Thymus (tissue), 11 donors: ENCODE data around the gene EIF2B2. TPM values are rescaled to one million over a fixed set of nuclear protein-coding genes. Genes with fewer than 3 reads are reported as not detected.

Experiments
- DNase-seq, 9 donors: peaks; one replicate each; pipeline ENCODE4 v3.0.0-alpha.2; 2013; ENCODE audit warnings: low spot score in 9 of 9, low read depth in 6 of 9, missing footprints in 1 of 9
- H3K27ac ChIP-seq, 2 donors: one replicate each; pipeline ENCODE4 v1.5.1; 2013; ENCODE audit warnings: control low read depth in 1 of 2, low read depth in 1 of 2, low read length in 1 of 2, mild to moderate bottlenecking in 1 of 2, moderate library complexity in 1 of 2
- H3K27me3 ChIP-seq, 2 donors: one replicate each; pipeline ENCODE4 v1.5.1; 2013; ENCODE audit warnings: low read length in 1 of 2; ENCODE audit not compliant: control insufficient read depth in 2 of 2, insufficient read depth in 1 of 2
- H3K36me3 ChIP-seq, 2 donors: one replicate each; pipeline ENCODE4 v1.5.1; 2013; ENCODE audit warnings: low read length in 1 of 2, mild to moderate bottlenecking in 1 of 2, moderate library complexity in 1 of 2; ENCODE audit not compliant: control insufficient read depth in 2 of 2, insufficient read depth in 2 of 2
- H3K4me1 ChIP-seq, 2 donors: one replicate each; pipeline ENCODE4 v1.5.1; 2013; ENCODE audit warnings: low read length in 2 of 2; ENCODE audit not compliant: control insufficient read depth in 2 of 2, insufficient read depth in 2 of 2
- H3K4me3 ChIP-seq, 2 donors: one replicate each; pipeline ENCODE4 v1.5.1; 2013; ENCODE audit warnings: low read length in 2 of 2, control low read depth in 1 of 2, mild to moderate bottlenecking in 1 of 2
- H3K9me3 ChIP-seq, 2 donors: one replicate each; pipeline ENCODE4 v1.5.1; 2013; ENCODE audit warnings: low read length in 1 of 2, mild to moderate bottlenecking in 1 of 2; ENCODE audit not compliant: control insufficient read depth in 2 of 2, insufficient read depth in 1 of 2
- WGBS: extraction: QIAGEN DNeasy Blood & Tissue Kit; methylation state at CpG from one replicate; pipeline ENCODE4 v1.1.7; 2013; 5-methylcytosine and 5-hydroxymethylcytosine counted together
- polyA plus RNA-seq: library from polyadenylated mRNA; stranded (reverse); fragments of 200-250 nt; gene quantifications from one replicate; pipeline ENCODE4 v1.2.3, GENCODE V29; 2013
- total RNA-seq: library from RNA; stranded (reverse); fragments of 120-200 nt; gene quantifications from one replicate; pipeline ENCODE4 v1.2.4, GENCODE V29; 2013
- donor health status: healthy.

The EIF2B2 gene
- total and polyA plus RNA-seq, 2 donors = 28.3 to 52.7 TPM

DNA sequence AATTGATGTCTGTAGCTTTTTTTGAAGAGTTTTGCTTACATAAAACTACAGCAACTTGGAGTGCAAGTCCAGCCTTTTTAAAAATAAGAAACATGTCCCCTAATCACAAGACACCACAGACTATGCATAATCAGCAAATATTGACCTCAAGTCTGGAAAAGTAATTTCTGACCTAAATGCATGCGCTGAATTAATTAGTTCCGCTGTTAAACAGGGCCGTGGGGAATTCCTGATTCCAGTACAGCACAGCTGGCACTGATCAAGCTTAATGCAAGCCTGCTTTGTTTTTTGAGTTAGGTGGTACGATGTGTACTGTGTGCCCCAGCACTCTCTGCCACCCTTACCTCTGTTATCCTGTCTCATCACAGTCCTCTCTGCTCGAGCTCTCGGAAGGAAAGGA, 39.3 kb downstream of the EIF2B2 start:
- H3K27ac ChIP-seq = no peak overlapping the region
- H3K4me1 ChIP-seq = no peaks in the 10 kb centered on the region
- no peaks in the 10 kb centered on the region for H3K9me3 ChIP-seq
- no peak for DNase-seq
- peaks cover 0 to 9% of the 10 kb centered on the region in 2 donors for H3K36me3 ChIP-seq
- 96% methylated on average over 6 of the region's 6 CpGs for WGBS
- no peaks in the 10 kb centered on the region for H3K27me3 ChIP-seq
- no peak overlapping the region for H3K4me3 ChIP-seq

DNA sequence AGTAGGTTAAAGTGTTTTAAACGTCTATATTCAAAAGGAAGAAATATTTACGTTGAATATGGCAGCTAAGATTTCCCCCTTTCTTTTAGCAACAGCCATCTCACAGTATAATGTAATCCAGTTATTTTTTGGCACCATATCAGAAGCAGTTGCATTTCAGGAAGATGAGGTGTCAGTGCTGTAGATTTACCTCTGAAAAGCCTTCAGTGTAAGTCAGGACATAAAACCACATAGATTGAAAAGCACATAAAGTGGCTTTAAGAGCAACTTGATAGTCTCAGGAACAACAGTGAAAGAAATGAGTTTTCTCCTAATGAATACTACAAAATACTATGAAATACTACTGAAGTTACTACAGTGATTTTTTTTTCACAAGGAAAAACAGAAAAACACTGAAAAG, 41.6 kb downstream of the EIF2B2 start:
- H3K4me3 ChIP-seq = no peak overlapping the region
- DNase-seq = no peak
- 11% methylated on average over 2 of the region's 2 CpGs for WGBS
- no peak overlapping the region for H3K27ac ChIP-seq
- peaks cover 0 to 4% of the 10 kb centered on the region in 2 donors for H3K36me3 ChIP-seq
- no peaks in the 10 kb centered on the region for H3K27me3 ChIP-seq
- H3K9me3 ChIP-seq = no peaks in the 10 kb centered on the region
- no peaks in the 10 kb centered on the region for H3K4me1 ChIP-seq

DNA sequence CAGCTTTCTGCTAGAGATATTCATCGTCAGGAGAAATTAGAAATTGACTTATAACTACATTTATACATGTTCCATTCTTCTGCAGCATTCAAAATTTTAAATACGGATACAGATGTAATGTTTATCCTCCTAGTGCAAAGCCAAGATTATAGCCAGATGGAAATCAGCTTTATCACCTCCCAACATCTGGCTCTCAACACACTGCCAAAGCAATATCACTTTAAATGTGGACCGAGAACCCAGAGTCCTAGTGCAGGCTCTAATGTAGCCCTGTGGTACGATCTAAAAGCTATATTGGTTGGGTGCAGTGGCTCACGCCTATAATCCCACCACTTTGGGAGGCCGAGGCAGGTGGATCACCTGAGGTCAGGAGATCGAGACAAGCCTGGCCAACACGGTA, 42.0 kb downstream of the EIF2B2 start:
- no peaks in the 10 kb centered on the region for H3K4me1 ChIP-seq
- no peaks in the 10 kb centered on the region for H3K27me3 ChIP-seq
- DNase-seq = no peak
- no peaks in the 10 kb centered on the region for H3K9me3 ChIP-seq
- H3K27ac ChIP-seq = no peak overlapping the region
- WGBS = 79% methylated on average over 8 of the region's 8 CpGs
- peaks cover 0 to 6% of the 10 kb centered on the region in 2 donors for H3K36me3 ChIP-seq
- H3K4me3 ChIP-seq = no peak overlapping the region

DNA sequence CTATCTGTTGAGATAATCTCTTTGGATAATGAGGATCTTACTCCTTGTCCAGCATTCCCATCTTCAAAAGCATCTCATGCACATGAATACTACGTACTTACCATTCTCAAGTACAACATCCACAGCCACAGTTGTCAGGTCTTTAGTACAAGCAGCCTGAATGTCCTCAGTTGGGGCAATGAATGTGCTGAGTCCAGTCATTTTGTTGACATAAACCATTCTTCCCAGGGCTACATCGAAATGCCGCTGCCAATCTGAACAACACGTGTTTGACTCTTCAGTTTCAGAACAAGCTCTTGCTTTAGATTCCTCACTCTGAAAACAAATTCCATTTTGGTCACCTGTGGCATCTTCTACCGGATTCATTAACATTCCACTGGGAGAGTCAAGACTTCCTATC, 43.6 kb downstream of the EIF2B2 start:
- no peak overlapping the region for H3K27ac ChIP-seq
- peaks cover 0 to 6% of the 10 kb centered on the region in 2 donors for H3K36me3 ChIP-seq
- no peaks in the 10 kb centered on the region for H3K9me3 ChIP-seq
- H3K4me1 ChIP-seq = peaks cover 0 to 7% of the 10 kb centered on the region in 2 donors
- no peaks in the 10 kb centered on the region for H3K27me3 ChIP-seq
- 97% methylated on average over 5 of the region's 5 CpGs for WGBS
- DNase-seq = no peak
- H3K4me3 ChIP-seq = no peak overlapping the region

DNA sequence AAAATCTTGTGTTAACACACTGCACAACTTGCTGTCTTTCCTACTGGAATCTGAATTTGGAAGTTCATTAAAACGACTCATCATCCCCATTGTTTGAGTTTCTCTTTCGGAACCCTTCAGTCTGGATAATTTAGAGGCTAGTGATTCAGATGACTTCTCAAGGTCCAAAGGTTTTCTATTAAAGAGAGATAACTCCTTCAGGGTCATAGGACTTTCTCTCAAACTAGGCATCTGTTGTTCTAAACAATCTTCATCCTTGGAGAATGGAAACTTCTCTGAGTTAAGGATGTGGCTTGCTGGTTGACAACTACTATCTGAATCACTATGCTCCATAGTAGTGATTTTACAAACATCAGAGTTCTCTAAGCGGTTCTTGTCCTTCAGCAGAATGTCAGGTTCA, 44.2 kb downstream of the EIF2B2 start:
- WGBS = 97% methylated on average over 3 of the region's 3 CpGs
- Histone ChIP-seq H3K36me3 (peaks cover 0 to 6% of the 10 kb centered on the region in 2 donors), H3K9me3 (no peaks in the 10 kb centered on the region), H3K4me1 (peaks cover 0 to 7% of the 10 kb centered on the region in 2 donors), H3K27me3 (no peaks in the 10 kb centered on the region), H3K27ac (no peak overlapping the region), H3K4me3 (no peak overlapping the region)
- DNase-seq = no peak

DNA sequence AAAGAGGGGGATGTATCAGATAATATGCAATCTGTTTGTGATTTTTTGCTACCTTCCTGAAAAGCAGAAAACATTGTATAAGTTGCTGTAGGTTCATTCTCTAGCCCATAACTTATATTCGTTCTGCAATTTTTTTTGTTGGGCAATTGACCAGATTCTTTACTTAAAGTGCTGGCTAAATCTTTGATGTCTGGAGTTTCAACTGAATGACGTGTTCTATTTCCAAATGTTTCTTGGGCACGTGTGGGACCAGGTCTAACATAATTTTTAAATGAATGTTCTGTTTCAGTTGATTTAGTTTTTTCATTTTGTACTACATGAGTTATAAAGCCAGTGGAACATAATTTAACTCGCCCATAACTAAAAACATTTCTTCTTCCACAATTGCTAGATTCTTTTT, 44.8 kb downstream of the EIF2B2 start:
- no peak overlapping the region for H3K27ac ChIP-seq
- no peaks in the 10 kb centered on the region for H3K27me3 ChIP-seq
- no peaks in the 10 kb centered on the region for H3K9me3 ChIP-seq
- WGBS = 96% methylated on average over 4 of the region's 4 CpGs
- H3K36me3 ChIP-seq = peaks cover 0 to 4% of the 10 kb centered on the region in 2 donors
- H3K4me1 ChIP-seq = peaks cover 0 to 7% of the 10 kb centered on the region in 2 donors
- no peak for DNase-seq
- no peak overlapping the region for H3K4me3 ChIP-seq

DNA sequence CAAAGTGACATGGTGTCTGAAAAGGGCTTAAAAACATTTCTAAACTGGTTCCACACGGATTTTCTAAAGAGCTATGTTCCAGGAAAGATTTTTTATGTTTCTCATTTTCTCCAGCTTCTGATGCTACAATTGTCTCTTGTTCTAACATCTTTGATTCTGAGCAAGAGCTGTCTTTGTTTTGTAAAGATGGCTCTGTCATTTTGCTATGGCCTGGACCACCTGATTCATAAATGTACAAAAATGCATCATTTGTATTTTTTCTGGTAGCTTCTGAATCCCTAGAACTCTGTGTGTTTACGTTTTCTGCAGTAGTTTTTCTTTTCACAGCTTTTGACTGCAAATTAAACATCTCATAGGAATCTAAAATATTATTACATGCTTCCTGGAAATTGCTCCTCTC, 45.4 kb downstream of the EIF2B2 start:
- no peaks in the 10 kb centered on the region for H3K9me3 ChIP-seq
- no peak overlapping the region for H3K27ac ChIP-seq
- WGBS = 94% methylated on average over 2 of the region's 2 CpGs
- no peaks in the 10 kb centered on the region for H3K27me3 ChIP-seq
- H3K36me3 ChIP-seq = peaks cover 0 to 4% of the 10 kb centered on the region in 2 donors
- DNase-seq = no peak
- peaks cover 0 to 7% of the 10 kb centered on the region in 2 donors for H3K4me1 ChIP-seq
- H3K4me3 ChIP-seq = no peak overlapping the region

DNA sequence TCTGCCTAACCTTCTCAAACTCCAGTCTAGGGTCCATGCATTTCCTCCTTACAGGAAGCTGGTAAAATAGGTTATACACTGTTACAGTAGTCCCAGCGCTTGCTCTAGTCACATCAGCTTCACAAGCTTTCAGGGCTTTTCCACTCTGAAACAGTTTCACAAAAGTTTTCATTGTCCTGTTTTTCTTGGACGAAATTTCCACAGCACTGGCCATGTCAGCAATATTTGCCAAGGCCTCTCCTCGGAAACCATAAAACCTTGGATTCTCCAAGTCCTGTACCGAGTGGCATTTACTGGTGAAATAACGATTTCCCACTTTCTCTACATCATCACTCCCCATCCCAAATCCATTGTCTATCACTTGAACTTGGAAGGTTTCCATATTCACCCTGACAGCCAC, 46.4 kb downstream of the EIF2B2 start:
- Histone ChIP-seq H3K4me1 (peaks cover 0 to 7% of the 10 kb centered on the region in 2 donors), H3K9me3 (no peaks in the 10 kb centered on the region), H3K4me3 (no peak overlapping the region), H3K36me3 (peaks cover 0 to 4% of the 10 kb centered on the region in 2 donors), H3K27me3 (no peaks in the 10 kb centered on the region), H3K27ac (no peak overlapping the region)
- DNase-seq = no peak
- 96% methylated on average over 5 of the region's 5 CpGs for WGBS

DNA sequence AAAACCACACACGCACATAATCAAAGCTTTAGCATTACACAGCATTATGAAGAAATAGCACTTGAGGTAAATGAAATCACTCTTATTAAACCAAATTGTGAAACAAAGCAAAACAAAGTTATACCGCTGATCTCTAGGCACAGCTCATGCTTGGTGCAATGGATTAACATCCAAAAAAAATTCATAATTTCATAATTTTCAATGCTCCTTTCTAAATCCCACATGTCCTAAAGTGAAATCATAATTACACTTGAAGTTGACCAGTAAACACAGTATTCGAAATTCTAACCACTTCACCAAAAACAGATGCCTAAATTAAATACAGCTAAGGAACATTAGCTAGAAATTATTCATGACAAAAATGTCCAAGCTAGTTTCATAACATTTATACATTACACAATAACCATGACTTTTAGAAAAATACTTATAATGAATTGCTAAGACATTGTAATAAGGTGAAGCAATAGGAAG, 47.0 kb downstream of the EIF2B2 start:
- Histone ChIP-seq H3K9me3 (no peaks in the 10 kb centered on the region), H3K36me3 (peaks cover 0 to 8% of the 10 kb centered on the region in 2 donors), H3K4me1 (peaks cover 0 to 7% of the 10 kb centered on the region in 2 donors), H3K27me3 (no peaks in the 10 kb centered on the region), H3K4me3 (no peak overlapping the region), H3K27ac (no peak overlapping the region)
- WGBS = 97% methylated on average over 3 of the region's 3 CpGs
- no peak for DNase-seq
